Spinal cord (tissue), 10 donors: ENCODE measurements around the gene PLVAP. TPM values are rescaled to one million over a fixed set of nuclear protein-coding genes. Genes with fewer than 3 reads are reported as not detected.
A peak's percentile ranks its signal among the peaks of the same experiment; 100 is the strongest.

Source experiments
- DNase-seq, 6 donors: peaks; one replicate each; pipeline versions ENCODE4 v3.0.0 to v3.0.0-alpha.2; 2013 to 2015; ENCODE audit warnings: low spot score in 6 of 6, low read depth in 4 of 6
- H3K27ac ChIP-seq: one replicate; pipeline ENCODE4 v1.5.1; 2013; ENCODE audit warnings: low read depth, low read length, control low read depth
- H3K27me3 ChIP-seq: one replicate; pipeline ENCODE4 v1.6.1; 2013; ENCODE audit warnings: low read length; ENCODE audit not compliant: control insufficient read depth, insufficient read depth
- H3K36me3 ChIP-seq: one replicate; pipeline ENCODE4 v1.6.1; 2013; ENCODE audit warnings: low read length; ENCODE audit not compliant: control insufficient read depth, insufficient read depth
- H3K4me1 ChIP-seq: one replicate; pipeline ENCODE4 v1.6.1; 2013; ENCODE audit warnings: low read length; ENCODE audit not compliant: control insufficient read depth, insufficient read depth
- H3K4me3 ChIP-seq: one replicate; pipeline ENCODE4 v1.5.1; 2013; ENCODE audit warnings: low read depth, low read length, control low read depth
- H3K9me3 ChIP-seq: one replicate; pipeline ENCODE4 v1.6.1; 2013; ENCODE audit warnings: low read length; ENCODE audit not compliant: control insufficient read depth, insufficient read depth
- WGBS: methylation state at CpG from one replicate; pipeline ENCODE4 v1.1.5; 2013; ENCODE audit warnings: missing lambda C conversion rate; ENCODE audit not compliant: insufficient coverage; 5-methylcytosine and 5-hydroxymethylcytosine counted together
- polyA plus RNA-seq, 2 donors: library from polyadenylated mRNA; unstranded; fragments of 120-200 nt; gene quantifications; one replicate each; pipeline ENCODE4 v1.2.1, GENCODE V29; 2013; ENCODE audit not compliant: insufficient read length in 2 of 2
- total RNA-seq, 2 donors: library from RNA; depleted of rRNA in 1 of 2; stranded (reverse); fragments of 120-200 nt in 1 of 2; fragments of >200 nt in 1 of 2; gene quantifications; one replicate each; pipeline versions ENCODE4 v1.2.3 to v1.2.4, GENCODE V29; 2013 to 2014
- donor health status: healthy.

Gene PLVAP
- total and polyA plus RNA-seq, 4 donors: 5.1 to 22.3 (median 9.7) TPM

DNA sequence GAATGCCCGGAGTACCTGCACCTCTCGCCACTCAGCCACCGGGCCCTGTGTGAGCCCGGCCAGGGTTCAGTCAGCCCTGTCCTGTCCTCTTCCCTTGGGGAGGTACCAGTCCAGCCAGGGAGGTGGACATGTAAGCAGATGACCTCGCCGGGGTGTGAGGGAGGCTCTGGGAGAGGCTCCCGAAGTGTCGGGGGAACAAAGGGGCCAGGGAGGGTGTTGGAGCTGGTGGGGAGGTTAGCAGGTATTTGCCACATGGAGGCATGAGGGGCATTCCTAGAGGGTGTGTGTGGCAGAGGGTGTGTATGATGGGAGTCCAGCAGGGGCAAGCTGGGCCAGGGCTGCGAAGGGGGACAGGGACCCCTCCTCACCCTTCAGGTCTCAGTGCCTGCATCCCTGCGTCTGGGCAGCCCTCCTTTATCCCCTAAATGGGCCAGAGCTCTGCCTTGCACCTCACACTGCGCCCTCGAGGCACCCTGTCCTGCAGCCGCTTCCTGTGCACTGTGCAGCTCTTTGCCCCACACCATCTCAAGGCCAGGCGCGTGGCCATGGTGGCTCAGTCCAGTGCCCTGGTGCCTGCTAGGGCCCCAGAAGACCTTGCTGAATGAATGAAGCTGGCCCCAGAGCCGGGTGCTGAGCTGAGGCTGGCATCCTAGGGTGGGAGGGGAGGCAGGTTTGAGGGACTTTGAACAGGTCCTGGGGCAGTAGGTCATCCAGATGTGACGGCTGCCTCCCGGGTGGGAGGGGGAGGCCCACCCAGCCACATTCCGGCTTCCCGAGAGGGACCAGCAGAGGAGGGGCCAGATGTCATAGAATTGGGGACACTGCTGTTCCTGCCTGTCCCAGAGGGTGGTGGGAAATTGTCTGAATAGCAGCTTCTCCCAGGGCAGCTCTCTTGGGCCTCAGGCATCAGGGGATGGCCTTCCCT, 64.7 kb downstream of the PLVAP start:
- Histone ChIP-seq H3K36me3 (peaks cover 61% of the 10 kb centered on the region), H3K4me3 (no peak overlapping the region), H3K9me3 (no peaks in the 10 kb centered on the region), H3K27me3 (no peaks in the 10 kb centered on the region), H3K4me1 (peaks cover 28% of the 10 kb centered on the region), H3K27ac (no peak overlapping the region)
- 92% methylated on average over 20 of the region's 20 CpGs for WGBS
- no peak for DNase-seq

DNA sequence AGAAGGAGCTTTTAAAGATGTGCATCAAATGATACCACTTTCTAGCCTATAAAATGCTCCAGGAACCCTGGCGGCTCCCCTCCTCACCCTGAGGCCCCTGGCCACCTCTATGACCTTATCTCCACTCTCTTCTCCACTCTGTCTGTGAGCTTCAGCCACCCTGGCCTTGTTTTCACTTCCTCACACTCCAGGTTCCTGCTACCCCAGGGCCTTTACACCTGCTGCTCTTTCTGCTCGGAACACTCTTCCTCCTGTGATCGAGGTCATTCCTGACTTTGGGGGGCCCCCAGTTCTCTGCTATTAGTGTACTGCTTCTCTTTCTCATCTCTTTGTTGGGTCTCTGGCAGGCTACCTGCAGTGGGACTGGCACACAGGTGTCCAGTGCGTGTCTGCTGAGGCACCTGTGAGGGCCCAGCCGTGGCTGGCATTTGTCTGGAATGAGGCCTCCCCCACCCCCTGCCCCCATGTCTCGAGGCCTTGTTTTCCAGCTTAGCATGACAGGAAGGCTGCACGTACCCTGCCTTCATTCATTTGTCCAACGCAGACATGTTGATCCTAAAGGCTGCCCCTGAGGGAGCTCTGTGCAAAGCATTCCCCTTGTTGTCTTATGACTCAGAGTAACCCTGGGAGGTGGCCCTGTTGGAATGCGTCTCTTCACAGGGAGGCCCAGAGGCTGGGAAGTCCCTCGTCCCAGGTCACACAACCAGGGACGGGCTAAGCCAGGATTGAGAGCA, 65.5 kb downstream of the PLVAP start:
- 80% methylated on average over 11 of the region's 11 CpGs for WGBS
- no peaks in the 10 kb centered on the region for H3K9me3 ChIP-seq
- no peaks in the 10 kb centered on the region for H3K27me3 ChIP-seq

DNA sequence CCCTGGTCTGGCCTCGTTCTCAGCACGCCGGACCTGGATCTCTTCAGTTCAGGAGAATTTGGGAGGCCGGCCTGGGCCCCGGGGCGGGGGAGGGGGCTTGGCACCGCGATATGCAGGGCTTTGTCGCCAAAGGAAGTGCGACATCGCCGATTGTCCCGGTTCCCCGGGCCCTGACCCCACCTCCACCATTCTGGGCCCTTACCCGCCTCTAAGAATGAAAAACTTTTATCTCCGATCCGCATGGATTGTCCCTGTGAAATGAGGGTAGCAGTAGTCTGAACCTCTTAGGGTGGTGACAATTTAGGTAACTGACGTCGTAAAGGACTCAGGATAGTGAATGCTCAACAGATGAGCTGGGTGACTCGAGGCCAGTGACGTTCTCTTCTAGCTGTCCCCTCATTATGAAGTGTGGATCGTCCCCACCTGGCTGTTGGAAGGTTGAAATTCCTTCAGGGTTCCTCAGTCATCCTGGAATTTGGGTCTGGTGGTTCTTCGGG, 67.1 kb downstream of the PLVAP start:
- peaks cover 40% of the 10 kb centered on the region for H3K36me3 ChIP-seq
- 2% methylated on average over 13 of the region's 23 CpGs for WGBS
- no peaks in the 10 kb centered on the region for H3K27me3 ChIP-seq
- no peak for DNase-seq
- no peaks in the 10 kb centered on the region for H3K9me3 ChIP-seq
- H3K27ac ChIP-seq: peak overlapping the region; percentile 20
- peaks cover 49% of the 10 kb centered on the region for H3K4me1 ChIP-seq
- H3K4me3 ChIP-seq: peak overlapping the region; percentile 87

More for the DNA sequence above, 65.5 kb downstream of the PLVAP start:
- DNase-seq: no peak
- no peak overlapping the region for H3K27ac ChIP-seq
- peaks cover 37% of the 10 kb centered on the region for H3K4me1 ChIP-seq
- H3K36me3 ChIP-seq: peaks cover 53% of the 10 kb centered on the region
- no peak overlapping the region for H3K4me3 ChIP-seq

DNA sequence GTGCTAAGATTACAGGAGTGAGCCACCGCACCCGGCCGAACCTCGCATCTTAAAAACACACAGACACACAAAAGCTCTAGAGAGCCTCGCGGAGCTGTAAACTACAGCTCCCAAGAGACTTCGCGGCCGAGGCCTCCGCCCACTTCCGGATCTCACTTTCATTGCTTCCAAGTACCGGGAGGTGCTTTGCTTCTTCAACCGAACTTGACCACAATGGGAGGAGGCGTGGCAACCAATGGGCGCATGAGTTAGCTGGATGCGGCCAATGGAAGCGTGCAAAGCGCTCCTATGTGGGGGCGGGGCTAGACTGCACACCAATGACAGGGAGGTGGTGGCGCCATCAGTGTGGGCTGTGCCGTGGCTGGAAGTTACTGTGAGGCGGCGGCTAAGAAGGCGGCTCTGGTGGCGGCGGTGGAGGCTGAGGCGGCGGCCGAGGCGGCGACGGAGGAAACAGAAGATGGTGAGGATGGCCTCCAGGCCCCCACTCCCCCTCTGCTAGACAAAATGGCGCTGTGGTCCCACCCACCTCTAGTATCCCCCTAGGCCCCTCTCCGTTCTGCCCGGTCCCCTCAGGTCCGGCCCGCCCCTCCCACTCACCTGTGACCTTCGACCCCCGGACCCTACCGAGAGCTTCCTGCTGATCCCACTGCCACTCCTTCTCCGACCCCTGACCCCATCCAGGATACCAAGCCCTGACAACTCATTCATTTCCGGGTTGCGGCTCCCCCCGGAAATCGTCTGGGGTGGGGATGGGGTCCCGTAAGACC, 67.8 kb downstream of the PLVAP start, which contains the start of gene DDA1:
Gene DDA1, plus strand, starts transcription at position 366 of the 767 bp plus-strand sequence. Its CDS starts 92 bp downstream, at position 458.
- 0% methylated on average over 38 of the region's 46 CpGs for WGBS
- Histone ChIP-seq H3K27ac (peak within 1 kb of the TSS; percentile 20), H3K9me3 (no peaks in the 10 kb centered on the region), H3K36me3 (peaks cover 35% of the 10 kb centered on the region), H3K27me3 (no peaks in the 10 kb centered on the region), H3K4me3 (peak within 1 kb of the TSS; percentile 87), H3K4me1 (peaks cover 56% of the 10 kb centered on the region)
- peak; percentile 96 to 100 (median 100) for DNase-seq

DNA sequence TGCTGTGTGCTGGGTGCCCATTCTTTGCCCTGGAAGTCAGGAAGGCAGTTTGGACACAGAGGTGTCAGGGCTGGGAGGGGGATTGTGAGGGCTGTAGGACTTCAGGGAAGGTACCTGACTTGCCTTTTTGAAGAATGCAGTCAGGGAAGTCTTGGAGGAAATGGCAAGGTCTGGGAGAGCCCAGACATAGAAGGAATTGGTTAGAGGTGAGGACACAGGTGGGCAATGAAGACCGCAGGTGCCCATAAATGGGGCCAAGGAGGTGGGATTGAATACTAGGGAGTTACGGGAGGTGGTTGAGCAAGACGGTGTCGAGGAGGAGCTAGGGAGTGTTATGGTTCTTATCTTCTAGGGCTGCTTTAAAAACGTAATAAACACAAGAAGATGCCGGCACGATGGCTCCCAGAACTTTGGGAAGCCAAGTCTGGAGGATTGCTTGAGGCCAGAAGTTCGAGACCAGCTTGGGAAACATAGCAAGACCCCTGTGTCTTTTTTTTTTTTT, 69.2 kb downstream of the PLVAP start:
- Histone ChIP-seq H3K4me1 (peaks cover 67% of the 10 kb centered on the region), H3K36me3 (peaks cover 21% of the 10 kb centered on the region), H3K27me3 (no peaks in the 10 kb centered on the region), H3K27ac (no peak overlapping the region), H3K4me3 (no peak overlapping the region), H3K9me3 (no peaks in the 10 kb centered on the region)
- no peak for DNase-seq
- 96% methylated on average over 8 of the region's 8 CpGs for WGBS

DNA sequence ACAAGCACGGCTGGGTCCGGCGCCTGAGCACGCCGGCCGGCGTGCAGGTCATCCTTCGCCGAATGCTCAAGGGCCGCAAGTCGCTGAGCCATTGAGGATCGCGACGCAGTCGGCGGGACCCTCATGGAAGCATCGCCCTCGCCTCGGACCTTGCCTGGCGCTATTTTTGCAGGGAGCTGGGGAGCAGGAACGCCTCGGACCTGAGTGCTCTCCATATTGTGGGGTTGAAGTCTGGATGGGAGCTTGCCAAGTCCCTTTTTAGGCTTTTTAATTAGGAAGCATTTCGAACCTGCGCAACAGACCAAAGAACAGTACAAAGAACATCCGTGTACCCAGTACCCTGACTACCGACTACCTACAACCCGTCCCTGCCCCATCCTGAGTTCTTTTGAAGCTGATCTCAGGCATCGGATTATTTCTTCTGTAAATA, 70.8 kb downstream of the PLVAP start:
- H3K27ac ChIP-seq: peak overlapping the region; percentile 85
- peak overlapping the region; percentile 76 for H3K4me3 ChIP-seq
- H3K4me1 ChIP-seq: peaks cover 69% of the 10 kb centered on the region
- no peaks in the 10 kb centered on the region for H3K27me3 ChIP-seq
- no peaks in the 10 kb centered on the region for H3K9me3 ChIP-seq
- 3% methylated on average over 27 of the region's 28 CpGs for whole genome bisulfite sequencing
- DNase-seq: no peak
- peaks cover 10% of the 10 kb centered on the region for H3K36me3 ChIP-seq

DNA sequence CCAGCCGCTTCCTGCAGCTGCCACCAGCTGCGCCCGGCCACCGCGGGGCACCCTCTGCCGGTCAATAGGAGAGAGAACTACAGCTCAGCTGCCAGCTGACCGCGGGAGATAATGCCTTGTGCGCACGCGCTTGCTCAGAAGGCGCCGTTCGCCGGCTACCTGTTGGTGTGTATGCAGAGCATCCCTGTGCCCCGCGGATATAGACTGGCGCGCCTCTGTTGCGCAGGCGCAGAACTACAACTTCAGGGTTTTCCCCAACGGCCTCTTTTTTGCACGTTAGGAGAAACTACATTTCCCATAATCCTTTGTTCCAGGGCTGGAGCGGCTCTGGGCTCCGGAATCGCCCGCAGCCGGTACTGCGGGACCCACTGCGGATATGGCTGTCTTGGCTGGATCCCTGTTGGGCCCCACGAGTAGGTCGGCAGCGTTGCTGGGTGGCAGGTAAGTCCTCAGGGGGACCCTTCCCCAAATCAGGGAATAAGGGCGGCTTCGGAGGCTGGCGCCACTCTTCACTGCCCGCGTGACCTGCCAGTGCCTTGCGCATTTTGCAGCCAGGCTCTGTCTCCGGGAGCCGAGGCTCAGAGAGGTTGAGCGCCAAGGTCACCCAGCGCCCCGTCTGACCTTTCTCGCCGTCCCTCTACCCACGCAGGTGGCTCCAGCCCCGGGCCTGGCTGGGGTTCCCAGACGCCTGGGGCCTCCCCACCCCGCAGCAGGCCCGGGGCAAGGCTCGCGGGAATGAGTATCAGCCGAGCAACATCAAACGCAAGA, 71.4 kb downstream of the PLVAP start, which contains the start of gene MRPL34:
Gene MRPL34, plus strand, starts transcription at position 356 of the 768 bp plus-strand sequence. Its CDS starts 21 bp downstream, at position 377.
- WGBS: under 1% methylated on average over 55 of the region's 55 CpGs

DNA sequence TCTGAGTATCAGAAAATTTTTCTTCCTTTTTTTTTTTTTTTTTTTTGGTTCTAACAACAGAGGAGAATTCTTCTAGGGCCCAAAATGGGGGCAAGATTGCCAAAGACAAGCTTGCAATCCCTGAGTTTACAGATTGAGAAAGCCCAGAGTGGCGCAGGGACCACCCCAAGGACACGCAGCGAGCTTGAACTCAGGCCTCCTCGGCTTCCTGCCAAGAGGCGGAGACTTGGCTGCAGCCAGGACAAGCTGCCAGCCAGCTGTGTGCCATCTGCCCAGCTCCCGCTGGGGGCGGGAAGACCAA, 72.0 kb downstream of the PLVAP start:
- H3K4me1 ChIP-seq: peaks cover 62% of the 10 kb centered on the region
- peaks cover 16% of the 10 kb centered on the region for H3K36me3 ChIP-seq
- no peaks in the 10 kb centered on the region for H3K27me3 ChIP-seq
- no peak for DNase-seq
- no peaks in the 10 kb centered on the region for H3K9me3 ChIP-seq
- peak overlapping the region; percentile 76 for H3K4me3 ChIP-seq
- peak overlapping the region; percentile 85 for H3K27ac ChIP-seq
- WGBS: 4% methylated on average over 7 of the region's 7 CpGs

More for the DNA sequence above, 71.4 kb downstream of the PLVAP start, which contains the start of gene MRPL34:
- DNase-seq: peak; percentile 91 to 100 (median 96)
- Histone ChIP-seq H3K9me3 (no peaks in the 10 kb centered on the region), H3K27ac (peak within 1 kb of the TSS; percentile 85), H3K4me1 (peaks cover 64% of the 10 kb centered on the region), H3K27me3 (no peaks in the 10 kb centered on the region), H3K36me3 (peaks cover 11% of the 10 kb centered on the region), H3K4me3 (peak within 1 kb of the TSS; percentile 76)
